ENCODE measurements around the gene CNOT3.
A peak's percentile ranks its signal among the peaks of the same experiment; 100 is the strongest.

Gene CNOT3

GRCh38 chr19:54121259-54121658 is 16.3 kb upstream of the CNOT3 start:
- DNase-seq (ENCODE audit: low read depth): no peak

GRCh38 chr19:54123682-54124081 is 13.9 kb upstream of the CNOT3 start:
- DNase-seq (ENCODE audit: low read depth): no peak

DNA sequence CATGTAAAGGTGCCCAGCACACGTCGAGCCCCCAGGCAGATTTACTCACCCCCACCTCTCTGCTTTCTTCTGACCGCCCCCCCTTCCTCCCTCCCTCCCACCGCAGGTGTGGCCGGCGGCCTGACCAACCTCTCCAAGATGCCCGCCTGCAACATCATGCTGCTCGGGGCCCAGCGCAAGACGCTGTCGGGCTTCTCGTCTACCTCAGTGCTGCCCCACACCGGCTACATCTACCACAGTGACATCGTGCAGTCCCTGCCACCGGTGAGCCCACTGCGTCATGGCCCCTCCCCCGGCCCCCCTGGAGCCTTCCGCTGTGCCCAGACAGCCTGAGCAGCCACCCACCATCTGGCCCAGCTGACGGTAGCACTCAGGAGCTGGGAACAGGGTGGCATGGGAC is 13.2 kb upstream of the CNOT3 start:
- no peak for DNase-seq (ENCODE audit: low read depth)

GRCh38 chr19:54125713-54126112 is 11.8 kb upstream of the CNOT3 start:
- no peak for DNase-seq (ENCODE audit: low read depth)

- DNase-seq (ENCODE audit: low read depth): no peak
These were observed 9.7 kb upstream of the CNOT3 start for GRCh38 chr19:54127688-54128440.

DNA sequence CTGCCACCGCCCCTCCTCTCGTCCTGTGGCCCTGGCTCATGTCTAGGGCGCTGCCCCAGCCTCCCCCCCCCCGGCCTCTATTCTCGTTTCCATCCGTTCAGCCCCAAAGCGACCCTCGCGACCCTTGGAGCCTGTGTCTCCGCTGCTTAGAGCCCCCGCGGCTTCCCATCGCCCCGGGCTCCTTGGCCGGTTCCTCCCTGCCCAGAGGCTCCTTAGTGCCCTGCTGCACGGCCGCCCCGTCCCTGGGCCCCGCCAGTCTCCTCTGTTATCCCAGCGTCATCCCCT is 9.2 kb upstream of the CNOT3 start:
- DNase-seq (ENCODE audit: low read depth): no peak

DNA sequence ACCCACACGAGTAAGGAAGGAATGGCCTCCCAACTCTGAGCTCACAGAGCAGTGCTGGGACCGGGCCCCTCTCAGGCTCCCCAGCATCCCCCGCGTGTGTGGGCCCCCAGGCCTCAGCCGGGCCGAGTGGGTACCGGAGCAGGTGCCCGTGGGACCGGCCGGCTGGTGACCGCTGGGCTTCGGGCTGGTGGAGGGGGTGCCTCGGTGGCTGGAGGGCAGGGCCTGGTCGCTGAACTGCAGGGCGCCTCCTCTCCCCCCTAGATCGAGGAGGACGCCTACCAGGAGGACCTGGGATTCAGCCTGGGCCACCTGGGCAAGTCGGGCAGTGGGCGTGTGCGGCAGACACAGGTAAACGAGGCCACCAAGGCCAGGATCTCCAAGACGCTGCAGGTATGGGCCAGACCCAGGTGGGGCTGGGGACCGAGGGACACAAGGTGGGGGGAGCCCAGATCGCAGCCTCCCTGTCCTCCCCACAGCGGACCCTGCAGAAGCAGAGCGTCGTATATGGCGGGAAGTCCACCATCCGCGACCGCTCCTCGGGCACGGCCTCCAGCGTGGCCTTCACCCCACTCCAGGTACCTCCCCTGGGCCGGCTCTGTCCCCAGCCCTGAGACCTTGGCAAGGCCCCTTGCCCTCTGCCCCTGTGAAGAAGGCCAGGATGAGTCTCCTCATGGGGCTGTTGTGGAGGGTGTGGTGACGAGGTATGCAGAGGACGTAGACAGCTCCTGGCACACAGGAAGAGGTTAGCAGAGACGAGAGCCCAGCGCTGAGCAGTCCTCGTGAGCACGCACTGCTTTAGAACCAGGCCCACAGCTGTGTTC is 8.6 kb upstream of the CNOT3 start:
- DNase-seq (ENCODE audit: low read depth): no peak

GRCh38 chr19:54129617-54129996 is 8.0 kb upstream of the CNOT3 start:
- no peak for DNase-seq (ENCODE audit: low read depth)

- no peak for DNase-seq (ENCODE audit: low read depth)
These were observed 4.1 kb upstream of the CNOT3 start for GRCh38 chr19:54133312-54133956.

GRCh38 chr19:54133957-54134590 is 3.5 kb upstream of the CNOT3 start:
- no peak for DNase-seq (ENCODE audit: low read depth)

DNA sequence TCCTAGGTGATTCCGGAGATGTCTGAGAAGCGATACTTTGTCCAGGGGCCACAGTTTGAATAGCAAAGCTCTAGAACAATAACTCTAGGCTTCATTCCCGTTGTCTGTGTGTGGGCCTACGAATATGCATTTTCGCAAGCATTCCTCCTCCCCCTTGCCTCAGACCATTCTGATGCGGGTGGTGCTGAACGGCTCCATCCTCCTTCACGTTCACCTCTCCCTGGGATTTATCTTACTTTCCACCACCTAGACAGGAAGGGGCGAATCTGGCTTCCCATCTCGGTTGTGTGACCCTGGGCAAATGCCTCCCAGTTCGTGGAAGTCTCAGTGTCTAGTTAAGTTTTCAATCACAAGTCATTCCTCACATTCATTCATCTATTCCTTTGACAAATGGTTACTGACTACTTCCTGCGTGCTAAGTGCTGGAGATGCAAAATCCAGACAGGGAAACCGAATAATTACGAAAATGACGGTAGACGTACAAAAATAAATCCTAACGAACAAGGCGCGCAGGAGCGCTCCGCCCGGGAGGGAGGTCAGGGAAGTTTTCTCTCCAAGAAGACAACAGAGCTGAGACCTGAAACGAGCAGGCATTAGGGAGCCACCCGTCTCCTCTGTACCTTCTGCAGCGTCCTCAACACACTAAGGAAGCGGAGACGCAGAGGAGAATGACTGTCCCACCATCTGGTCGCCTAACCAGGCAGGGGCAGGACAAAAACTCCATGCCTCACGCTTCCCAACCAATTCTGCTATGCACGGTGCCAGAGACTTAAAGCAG is 1.3 kb upstream of the CNOT3 start:
- DNase-seq (ENCODE audit: low read depth): no peak

DNA sequence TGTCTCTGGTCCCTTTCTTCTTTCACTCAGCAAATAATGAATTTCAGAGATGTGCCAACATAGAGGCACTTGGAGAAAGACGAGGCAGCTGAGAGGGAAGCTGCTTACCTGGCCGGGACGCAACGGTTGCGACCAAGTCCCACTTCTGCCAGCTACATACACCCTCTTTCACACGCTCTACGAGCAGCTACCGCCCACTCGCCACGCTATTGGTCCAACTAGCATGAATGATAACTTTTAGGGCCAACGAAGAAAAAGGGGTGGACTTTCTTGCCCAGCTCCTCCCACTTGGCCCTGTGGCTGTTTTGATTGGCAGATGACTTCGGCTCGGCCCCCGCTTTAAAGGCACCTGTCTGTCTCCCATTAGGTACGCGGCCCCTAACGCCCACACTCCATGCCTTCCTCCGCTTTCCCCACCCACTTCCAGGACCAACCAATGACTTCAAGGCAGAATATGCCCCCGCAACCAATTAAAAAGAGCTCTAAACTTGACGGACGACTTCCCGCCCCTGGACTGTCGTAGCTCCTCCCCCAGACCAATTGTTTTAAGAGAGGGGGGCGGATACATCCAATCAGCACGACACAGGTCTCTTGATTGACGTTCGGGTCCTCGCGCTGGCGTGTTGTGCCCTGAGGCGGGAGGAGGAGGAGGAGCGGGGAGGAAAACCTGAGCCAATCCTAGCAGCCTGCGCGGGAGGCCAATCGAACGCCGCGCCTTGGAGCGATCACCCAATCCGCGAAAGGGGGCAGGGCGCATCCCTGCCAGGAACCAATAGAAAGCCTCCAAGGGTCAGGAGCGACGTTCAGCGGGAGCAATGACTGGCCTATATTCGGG is 481 bp upstream of the CNOT3 start:
- peak; percentile 99 for DNase-seq (ENCODE audit: low read depth)

GRCh38 chr19:54138489-54139256 is 1.1 kb downstream of the CNOT3 start:
- no peak for DNase-seq (ENCODE audit: low read depth)

DNA sequence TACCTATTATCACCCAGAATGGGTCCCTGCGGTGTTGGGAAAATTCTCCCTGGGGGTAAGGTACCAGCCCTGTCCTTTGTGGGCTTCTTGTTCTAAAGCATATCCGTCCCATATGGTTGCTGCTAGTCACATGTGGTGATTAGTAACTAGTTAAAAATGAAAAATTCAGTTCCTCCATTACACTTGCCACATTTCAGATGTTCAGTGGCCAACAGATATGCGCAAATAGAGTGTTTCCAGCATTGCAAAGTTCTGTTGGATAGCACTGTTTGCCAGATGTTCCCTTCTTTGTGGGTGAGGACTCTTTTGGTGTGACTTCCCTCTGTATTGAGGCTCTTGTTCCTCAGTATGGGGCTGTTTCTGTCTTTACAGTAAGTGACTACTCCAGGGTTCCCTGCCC is 3.8 kb downstream of the CNOT3 start:
- no peak for DNase-seq (ENCODE audit: low read depth)

DNA sequence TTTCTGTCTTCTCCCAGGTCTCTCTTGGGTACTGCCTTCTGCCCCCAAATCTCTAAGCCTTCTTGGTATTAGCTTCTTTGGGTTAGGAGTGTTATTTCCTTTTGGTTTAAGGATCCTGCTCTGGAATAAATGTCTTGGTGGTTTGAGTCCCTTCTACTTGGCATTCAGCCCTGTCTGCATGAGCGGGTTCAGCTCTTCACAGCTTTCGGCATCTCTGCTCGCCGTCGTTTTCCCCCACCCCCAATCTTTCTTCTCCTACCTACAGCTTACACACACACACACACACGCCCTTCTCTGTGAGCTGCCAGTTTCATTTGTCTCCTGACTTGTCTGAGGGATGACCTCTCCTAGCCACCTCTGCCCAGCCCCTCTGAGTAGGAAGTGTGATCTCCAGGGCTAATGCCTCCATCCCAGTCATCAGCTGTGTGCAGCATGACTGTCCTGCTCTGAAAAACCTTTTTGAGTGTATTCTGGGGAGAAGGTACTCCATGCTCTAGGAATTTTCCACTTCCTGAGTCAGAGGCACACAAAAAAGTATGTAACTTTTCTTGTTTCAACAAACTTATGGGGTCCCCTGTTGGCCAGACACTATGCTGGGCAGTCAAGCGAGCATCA is 4.7 kb downstream of the CNOT3 start:
- no peak for DNase-seq (ENCODE audit: low read depth)

GRCh38 chr19:54145541-54146158 is 8.1 kb downstream of the CNOT3 start:
- DNase-seq (ENCODE audit: low read depth): no peak

- no peak for DNase-seq (ENCODE audit: low read depth)
These were observed 10.1 kb downstream of the CNOT3 start for GRCh38 chr19:54147676-54148075.

- DNase-seq (ENCODE audit: low read depth): no peak
These were observed 10.6 kb downstream of the CNOT3 start for GRCh38 chr19:54148158-54148557.

DNA sequence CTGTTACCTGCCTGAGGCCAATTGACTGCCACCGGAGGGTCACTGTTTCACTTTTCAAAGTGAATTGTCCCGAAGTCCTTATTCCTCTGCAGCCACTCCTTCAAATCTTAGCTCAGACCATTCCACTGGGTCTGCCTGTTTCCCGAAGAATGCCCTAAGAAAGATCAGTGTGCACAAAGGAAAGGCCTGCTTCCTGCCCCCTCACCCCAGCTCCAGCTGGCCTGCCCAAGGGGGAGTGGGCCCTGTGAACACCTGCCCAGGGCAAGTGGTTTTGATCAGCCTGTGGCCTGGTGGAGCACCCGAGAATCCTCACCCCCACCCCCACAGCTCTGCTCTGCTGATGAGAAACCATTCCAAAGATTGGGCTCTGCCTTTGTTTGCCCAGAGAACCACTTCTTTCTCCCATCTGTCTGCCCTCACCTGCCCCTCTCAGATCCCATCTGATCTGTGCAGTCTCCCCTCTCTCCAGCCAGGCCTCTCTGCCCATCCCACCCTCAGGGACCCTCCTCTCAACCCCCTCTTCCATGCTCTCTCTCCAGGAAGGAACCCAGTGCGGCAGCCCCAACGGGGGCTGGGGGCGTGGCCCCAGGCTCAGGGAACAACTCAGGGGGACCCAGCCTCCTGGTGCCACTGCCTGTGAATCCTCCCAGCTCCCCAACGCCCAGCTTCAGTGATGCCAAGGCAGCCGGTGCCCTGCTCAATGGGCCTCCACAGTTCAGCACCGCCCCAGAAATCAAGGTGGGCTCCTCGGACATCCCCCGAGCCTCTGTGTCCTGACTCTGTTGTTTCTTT is 11.7 kb downstream of the CNOT3 start:
- DNase-seq (ENCODE audit: low read depth): no peak

All from stimulated activated CD4-positive, alpha-beta T cell treated with anti-CD3 and anti-CD28 coated beads, Interleukin-2, amount 100 ng/mL, for 4 hours (primary cell).